ENCODE data around the gene RNF224. TPM values are rescaled to one million over a fixed set of nuclear protein-coding genes. Genes with fewer than 3 reads are reported as not detected.

The RNF224 gene
- total RNA-seq, 1 experiment from 2014 or later: 3.9 TPM

Other genes with a start within 250 kb of the RNF224 start
- gene PTGDS, start 250.0 kb upstream of the RNF224 start, total RNA-seq (2021): 1.7 and 2.0 TPM in 2 replicates
- 0.41 and 0.43 TPM in 2 replicates for gene LCNL1, start 244.5 kb upstream of the RNF224 start, total RNA-seq (2021)
- 54.9 and 78.9 TPM in 2 replicates for gene PAXX, start 235.1 kb upstream of the RNF224 start, total RNA-seq (2021)
- gene CLIC3, start 230.9 kb upstream of the RNF224 start, total RNA-seq (2021): 24.1 and 39.7 TPM in 2 replicates
- 79.2 and 115 TPM in 2 replicates for gene ABCA2, start 199.3 kb upstream of the RNF224 start, total RNA-seq (2021)
- gene FUT7, start 195.4 kb upstream of the RNF224 start, total RNA-seq (2021): not detected in 2 replicates
- gene NPDC1, start 181.3 kb upstream of the RNF224 start, total RNA-seq (2021): 89.8 and 137 TPM in 2 replicates
- 9.0 and 14.1 TPM in 2 replicates for gene ENTPD2, start 173.4 kb upstream of the RNF224 start, total RNA-seq (2021)
- 46.9 and 50.3 TPM in 2 replicates for gene SAPCD2, start 156.9 kb upstream of the RNF224 start, total RNA-seq (2021)
- gene UAP1L1, start 150.0 kb upstream of the RNF224 start, total RNA-seq (2021): 9.9 and 14.7 TPM in 2 replicates
- 79.3 and 107 TPM in 2 replicates for gene MAN1B1, start 140.5 kb upstream of the RNF224 start, total RNA-seq (2021)
- gene DPP7, start 112.8 kb upstream of the RNF224 start, total RNA-seq (2021): 104 and 126 TPM in 2 replicates
- 0.10 TPM in 1 of 2 replicates, not detected in the other for gene GRIN1, start 88.3 kb upstream of the RNF224 start, total RNA-seq (2021)
- 2.3 and 2.5 TPM in 2 replicates for gene LRRC26, start 57.5 kb upstream of the RNF224 start, total RNA-seq (2021)
- gene TMEM210, start 55.4 kb upstream of the RNF224 start, total RNA-seq (2021): 0.74 and 1.5 TPM in 2 replicates
- gene ANAPC2, start 38.9 kb upstream of the RNF224 start, total RNA-seq (2021): 92.1 and 95.4 TPM in 2 replicates
- 98.7 and 109 TPM in 2 replicates for gene SSNA1, start 38.8 kb upstream of the RNF224 start, total RNA-seq (2021)
- 61.0 and 61.8 TPM in 2 replicates for gene TPRN, start 26.8 kb upstream of the RNF224 start, total RNA-seq (2021)
- gene TMEM203, start 21.9 kb upstream of the RNF224 start, total RNA-seq (2021): 43.3 and 45.5 TPM in 2 replicates
- 27.7 and 28.8 TPM in 2 replicates for gene NDOR1, start 21.8 kb upstream of the RNF224 start, total RNA-seq (2021)
- gene RNF208, start 5.3 kb upstream of the RNF224 start, total RNA-seq (2021): 31.3 and 38.0 TPM in 2 replicates
- 9.0 and 15.2 TPM in 2 replicates for gene CYSRT1, start 2.3 kb upstream of the RNF224 start, total RNA-seq (2021)
- 1.4 and 2.5 TPM in 2 replicates for gene SLC34A3, start 3.4 kb downstream of the RNF224 start, total RNA-seq (2021)
- gene TUBB4B, start 13.8 kb downstream of the RNF224 start, total RNA-seq (2021): 441 and 494 TPM in 2 replicates
- 0.45 and 0.46 TPM in 2 replicates for gene STPG3, start 23.8 kb downstream of the RNF224 start, total RNA-seq (2021)
- 94.2 and 103 TPM in 2 replicates for gene NELFB, start 27.8 kb downstream of the RNF224 start, total RNA-seq (2021)
- gene TOR4A, start 50.2 kb downstream of the RNF224 start, total RNA-seq (2021): 48.9 and 59.9 TPM in 2 replicates
- 20.6 and 25.8 TPM in 2 replicates for gene NRARP, start 74.8 kb downstream of the RNF224 start, total RNA-seq (2021)
- gene EXD3, start 195.7 kb downstream of the RNF224 start, total RNA-seq (2021): 23.7 and 38.5 TPM in 2 replicates
- gene NOXA1, start 195.9 kb downstream of the RNF224 start, total RNA-seq (2021): 10.5 and 22.8 TPM in 2 replicates
- 5.4 and 5.9 TPM in 2 replicates for gene ENTPD8, start 213.9 kb downstream of the RNF224 start, total RNA-seq (2021)
- gene NSMF, start 231.8 kb downstream of the RNF224 start, total RNA-seq (2021): 73.4 and 90.4 TPM in 2 replicates

Measured in PC-9 (cell line).